Transverse colon (tissue), 4 donors: ENCODE data around the gene RUBCNL. TPM values are rescaled to one million over a fixed set of nuclear protein-coding genes. Genes with fewer than 3 reads are reported as not detected.

ENCODE experiments used
- DNase-seq: peaks from one replicate; pipeline ENCODE4 v3.0.0-alpha.2; 2019
- H3K27ac ChIP-seq, 4 donors: fragments of 200-600 bp; sonication (generic); 2 replicates each; pipeline ENCODE4 v1.5.1; 2016 to 2018; ENCODE audit warnings: inconsistent platforms in 4 of 4
- H3K27me3 ChIP-seq: fragments of 200-600 bp; sonication (generic); 2 replicates; pipeline ENCODE4 v1.5.1; 2017; ENCODE audit warnings: inconsistent platforms
- H3K36me3 ChIP-seq, 4 donors: fragments of 200-600 bp; sonication (generic); 2 replicates each; pipeline ENCODE4 v1.5.1; 2017 to 2019; ENCODE audit warnings: inconsistent platforms in 4 of 4
- H3K4me1 ChIP-seq, 4 donors: fragments of 200-600 bp; sonication (generic); 2 replicates each; pipeline ENCODE4 v1.5.1; 2017 to 2020; ENCODE audit warnings: inconsistent platforms in 4 of 4
- H3K4me3 ChIP-seq, 4 donors: fragments of 200-600 bp; sonication (generic); 1 replicate in 1 of 4; 2 replicates in 3 of 4; pipeline versions ENCODE4 v1.5.1 to v1.6.1; 2017 to 2019; ENCODE audit warnings: inconsistent platforms in 4 of 4
- H3K9me3 ChIP-seq, 2 donors: fragments of 200-600 bp; sonication (generic); 2 replicates each; pipeline ENCODE4 v1.5.1; 2017 to 2019; ENCODE audit warnings: inconsistent platforms in 2 of 2
- CTCF ChIP-seq, 5 experiments: fragments of 200-600 bp in 3 of 5; fragments of 450-650 bp in 2 of 5; sonication (generic) in 3 of 5; IDR thresholded peaks; 1 replicate in 2 of 5; 2 replicates in 3 of 5; pipeline ENCODE4 v1.5.1; 2016 to 2017; ENCODE audit warnings: antibody characterized with exemption in 5 of 5, inconsistent platforms in 3 of 5, mild to moderate bottlenecking in 2 of 5, moderate library complexity in 1 of 5
- EP300 ChIP-seq: sonication (generic); formaldehyde crosslinking; IDR thresholded peaks from one replicate; pipeline ENCODE4 v1.6.1; 2017; ENCODE audit warnings: antibody characterized with exemption, low read depth
- POLR2A ChIP-seq: fragments of 450-650 bp; IDR thresholded peaks from one replicate; pipeline ENCODE4 v1.6.1; 2016; ENCODE audit warnings: antibody characterized with exemption, mild to moderate bottlenecking, moderate library complexity
- POLR2AphosphoS5 ChIP-seq, 3 donors: sonication (generic); formaldehyde crosslinking; IDR thresholded peaks; one replicate each; pipeline ENCODE4 v1.6.1; 2016; ENCODE audit warnings: antibody characterized with exemption in 3 of 3
- WGBS, 2 donors: methylation state at CpG; one replicate each; pipeline ENCODE4 v1.1.5; 2018; ENCODE audit warnings: low coverage in 1 of 2; 5-methylcytosine and 5-hydroxymethylcytosine counted together
- in situ Hi-C, 4 donors: fragments of 200-750 bp; cut with MboI; loops; one replicate each; pipeline versions ENCODE4 v1.15.0 to v1.15.1; 2017; ENCODE audit warnings: low sequenced_read_pairs in 3 of 4, low pct_ligation_motif_present in 1 of 4, low pct_unique_long_range_greater_than_20kb in 1 of 4
- intact Hi-C: fragments of 100-400 bp; cut with DNase I; formaldehyde crosslinking; loops from one replicate; pipeline ENCODE4 v1.15.1; 2023; ENCODE audit warnings: low total_unique reads
- small RNA-seq, 4 donors: library from RNA; depleted of rRNA; stranded (forward); fragments of <200 nt; gene quantifications; one replicate each; pipeline ENCODE3, GENCODE V24; 2016
- total RNA-seq, 4 donors: library from RNA; depleted of rRNA; stranded (reverse); fragments of >200 nt; gene quantifications; one replicate each; pipeline ENCODE4 v1.1.0, GENCODE V29; 2016

RUBCNL gene
- total RNA-seq, 4 donors from 2014 or later, result 2.8 to 27.2 (median 14.2) TPM

- peak; percentile 34 for DNase-seq
- 61 to 64% methylated on average over 7 of the region's 7 CpGs for WGBS, 2 donors
- in situ Hi-C loops, result no loop called here
Observed at GRCh38 chr13:46295491-46296114, 91.4 kb downstream of the RUBCNL start.

DNA sequence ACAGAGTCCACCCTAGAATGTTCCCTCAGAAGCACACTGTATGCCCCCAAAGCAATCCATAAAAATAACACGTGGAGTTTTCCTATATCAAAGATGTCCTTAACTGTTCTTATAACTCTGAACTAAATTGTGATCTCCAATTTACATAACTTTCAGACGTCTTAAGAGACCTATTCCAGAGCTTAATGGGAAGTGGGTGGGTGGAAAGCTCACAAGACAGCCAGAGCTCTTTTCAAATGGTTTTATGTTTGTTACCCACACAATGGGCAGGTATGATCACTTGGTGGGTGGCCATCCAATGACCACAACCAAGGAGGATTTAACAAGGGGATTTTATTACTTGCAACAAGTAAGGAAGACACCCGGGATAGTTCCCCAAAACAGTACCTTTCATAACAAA lies 93.6 kb downstream of the RUBCNL start:
- Histone ChIP-seq H3K27me3 (no peaks in the 10 kb centered on the region), H3K4me3 (no peak overlapping the region), H3K27ac (no peak overlapping the region), H3K36me3 (no peaks in the 10 kb centered on the region), H3K4me1 (no peaks in the 10 kb centered on the region), H3K9me3 (no peaks in the 10 kb centered on the region)
- WGBS, 2 donors, result 57 to 80% methylated on average over 1 to 3 of the region's 3 CpGs
- in situ Hi-C loops, result no loop called here
- no peak for TF ChIP-seq POLR2A
- no peak for TF ChIP-seq POLR2AphosphoS5 (IDR thresholded peaks at IDR 0.05)
- no peak for TF ChIP-seq CTCF (IDR thresholded peaks at IDR 0.05)
- no peak for TF ChIP-seq EP300
- intact Hi-C loops, result no loop called here
- DNase-seq, result no peak

More at GRCh38 chr13:46295491-46296114, 91.4 kb downstream of the RUBCNL start:
- Histone ChIP-seq H3K4me1 (no peaks in the 10 kb centered on the region), H3K9me3 (no peaks in the 10 kb centered on the region), H3K27ac (peak overlapping the region in 3 of 4 donors; percentile 4 to 44 (median 35)), H3K27me3 (no peaks in the 10 kb centered on the region), H3K4me3 (no peak overlapping the region), H3K36me3 (no peaks in the 10 kb centered on the region)
- TF ChIP-seq POLR2A (no peak), CTCF (IDR thresholded peaks at IDR 0.05) (no peak), EP300 (no peak), POLR2AphosphoS5 (IDR thresholded peaks at IDR 0.05) (no peak)
- intact Hi-C loops, result no loop called here

Small RNA genes within 50 kb of the gene (small RNA-seq; reads per million reads assigned to genes)
- 0 to 0.83 (median 0.39) reads per million in 4 donors for gene RNU2-6P
- gene RNU6-68P, result 0 reads per million in 4 donors

Other genes starting within 250 kb of the RUBCNL start
- 10 to 100 TPM in 3 of 4 donors, 1 to 10 TPM in 1; 1.6 to 35.7 (median 26.1) TPM for gene LCP1, start 205.1 kb downstream of the RUBCNL start, total RNA-seq
- gene LRRC63, start 175.3 kb downstream of the RUBCNL start, total RNA-seq, result under 1 TPM in 1 of 4 donors, not detected in 3; 0.32 TPM
- gene LRCH1, start 165.9 kb upstream of the RUBCNL start, total RNA-seq, result 10 to 100 TPM in 3 of 4 donors, 1 to 10 TPM in 1; 5.2 to 30.7 (median 17.1) TPM